ENCODE data around the gene PSTPIP1. TPM values are rescaled to one million over a fixed set of nuclear protein-coding genes. Genes with fewer than 3 reads are reported as not detected.

Gene PSTPIP1
- total and polyA plus RNA-seq, 2 of the 8 experiments (the other 6 are each of a cell fraction or from before 2014, with no cell fraction given) = 1.6 to 1.8 TPM

GRCh38 chr15:77001351-77001750 is 6.4 kb downstream of the PSTPIP1 start:
- Histone ChIP-seq H2AK5ac (ENCODE audit: low read depth, low read length) (no peak overlapping the region), H2AFZ (ENCODE audit: low read length) (no peak overlapping the region), H3K27ac (ENCODE audit: low read depth, low read length) (no peak overlapping the region), H2BK5ac (ENCODE audit: low read depth, low read length) (no peak overlapping the region), H4K20me1 (replicated peaks in 1 of 2; ENCODE audit: control insufficient read depth in 1 of 2, insufficient read depth in 2 of 2, low read length in 2 of 2) (no peaks in the 10 kb centered on the region), H3K23ac (ENCODE audit: insufficient read length) (no peak overlapping the region), H2BK12ac (ENCODE audit: low read depth, low read length) (no peak overlapping the region), H3K79me2 (ENCODE audit: control insufficient read depth in 1 of 2, insufficient read depth in 2 of 2, low read length in 2 of 2) (no peaks in the 10 kb centered on the region), H3K9ac (replicated peaks in 1 of 4; ENCODE audit: extremely low read depth in 1 of 4, low read depth in 3 of 4, low read length in 3 of 4) (no peak overlapping the region), H3K23me2 (ENCODE audit: low read depth, low read length) (no peaks in the 10 kb centered on the region), H3K18ac (ENCODE audit: extremely low read depth, low read length) (no peak overlapping the region; the same call in 1 of the 2 replicates), H4K8ac (ENCODE audit: extremely low read depth, insufficient read depth, low read length) (no peak overlapping the region), H2BK20ac (ENCODE audit: low read length) (no peak overlapping the region), H3K4me1 (replicated peaks in 1 of 4; ENCODE audit: control insufficient read depth in 3 of 4, insufficient read depth in 4 of 4, low read length in 3 of 4) (no peaks in the 10 kb centered on the region), H3K4ac (replicated peaks; ENCODE audit: insufficient read length, low read depth, low read length) (no peak overlapping the region), H3K4me3 (ENCODE audit: extremely low read depth in 1 of 4, insufficient read depth in 2 of 4, low read depth in 3 of 4, low read length in 4 of 4) (no peak overlapping the region), H4K91ac (replicated peaks; ENCODE audit: insufficient read length, low read length) (no peak overlapping the region), H2BK15ac (ENCODE audit: low read length) (no peak overlapping the region), H3K9me3 (ENCODE audit: insufficient read depth in 2 of 2, low read depth in 1 of 2, low read length in 1 of 2) (no peaks in the 10 kb centered on the region), H4K5ac (ENCODE audit: insufficient read length, low read depth, low read length) (no peak overlapping the region), H2BK120ac (replicated peaks; ENCODE audit: low read depth, low read length) (no peak overlapping the region), H3K79me1 (ENCODE audit: low read depth, low read length) (no peaks in the 10 kb centered on the region), H3K14ac (ENCODE audit: insufficient read length) (no peak overlapping the region), H3K4me2 (ENCODE audit: insufficient read depth in 1 of 2, low read depth in 2 of 2, low read length in 2 of 2) (no peak overlapping the region), H3K27me3 (replicated peaks in 1 of 4; ENCODE audit: control insufficient read depth in 3 of 4, extremely low read depth in 1 of 4, insufficient read depth in 3 of 4, low read length in 3 of 4) (peaks cover 0 to 3% (median 0%) of the 10 kb centered on the region in 4 experiments; a peak in 2 of 7 replicates), H3K36me3 (ENCODE audit: control insufficient read depth in 2 of 4, insufficient read depth in 4 of 4, low read length in 3 of 4) (no peaks in the 10 kb centered on the region), H3K56ac (replicated peaks; ENCODE audit: insufficient read length, low read depth, low read length) (no peak overlapping the region)
- no peak for TF ChIP-seq EGR1 (IDR thresholded peaks at IDR 0.05; ENCODE audit: borderline replicate concordance, low read depth, low read length)
- no peak for TF ChIP-seq HDAC2 (IDR thresholded peaks at IDR 0.05; ENCODE audit: borderline replicate concordance in 1 of 2, low read depth in 2 of 2, low read length in 2 of 2)
- no peak for TF ChIP-seq CTBP2 (IDR thresholded peaks at IDR 0.05; ENCODE audit: borderline replicate concordance, insufficient read depth, insufficient read length, low read length)
- no peak for TF ChIP-seq RNF2 (IDR thresholded peaks at IDR 0.05; ENCODE audit: borderline replicate concordance, low read depth, low read length, missing control alignments, poor library complexity, severe bottlenecking)
- no peak for TF ChIP-seq RAD21 (IDR thresholded peaks at IDR 0.05 in 1 of 2, conservative IDR thresholded peaks at IDR 0.05 in 1 of 2; ENCODE audit: low read depth in 2 of 2, low read length in 2 of 2)
- no peak for TF ChIP-seq JUN (IDR thresholded peaks at IDR 0.05; ENCODE audit: low read depth, low read length)
- 94% methylated on average over 4 of the region's 4 CpGs; no CpG with 5 or more reads in 1 of the 2 experiments for WGBS, 2 experiments (ENCODE audit: extremely low coverage in 1 of 2, insufficient coverage in 1 of 2, insufficient read length in 1 of 2, insufficient replicate concordance in 2 of 2, low coverage in 1 of 2, low lambda C conversion rate in 2 of 2, missing lambda C conversion rate in 1 of 2)
- ChIA-PET CTCF (ENCODE audit: partially characterized antibody) (interaction anchor here (0.5 to 1.7 kb wide), 6 partner anchors 9 to 33 kb away, joined by 3 to 5 read pairs (median 3); no protein-coding TSS in a partner anchor), POLR2A (ENCODE audit: partially characterized antibody) (no interaction called here)
- DNase-seq (ENCODE audit: low read depth in 1 of 2, low spot score in 2 of 2) = no peak
- no peak for FAIRE-seq
